HG03378 (cell line): ENCODE results near the gene FNDC11.
"Not testable (repeated sequence)": the region's sequence is repeated elsewhere in the genome, so short reads cannot be mapped to it uniquely, and the experiment has no call there.

ENCODE experiments used
- ATAC-seq: cut with Tn5 transposase; IDR thresholded peaks from one replicate; pipeline ENCODE4 v1.9.1; 2021; ENCODE audit warnings: mild to moderate bottlenecking, moderate library complexity; ENCODE audit not compliant: unreplicated experiment

The FNDC11 gene

GRCh38 chr20:63552481-63553249, 1.3 kb upstream of the FNDC11 start:
- peak; percentile 38 for ATAC-seq

GRCh38 chr20:63553251-63553932, 567 bp upstream of the FNDC11 start:
- ATAC-seq: peak; percentile 30

GRCh38 chr20:63554361-63555278, 661 bp downstream of the FNDC11 start:
- ATAC-seq: no peak

- no peak for ATAC-seq
These were observed 1.9 kb downstream of the FNDC11 start for GRCh38 chr20:63555661-63556381.

GRCh38 chr20:63556873-63557478, 3.0 kb downstream of the FNDC11 start:
- ATAC-seq: no peak

GRCh38 chr20:63557481-63557891, 3.5 kb downstream of the FNDC11 start:
- ATAC-seq: no peak

- no peak for ATAC-seq
These were observed 5.0 kb downstream of the FNDC11 start for GRCh38 chr20:63558804-63559484.

- ATAC-seq: not testable (repeated sequence)
These were observed 5.8 kb downstream of the FNDC11 start for GRCh38 chr20:63559485-63560332.

- ATAC-seq: no peak
These were observed 6.4 kb downstream of the FNDC11 start for GRCh38 chr20:63560333-63560805.

- no peak for ATAC-seq
These were observed 7.1 kb downstream of the FNDC11 start for GRCh38 chr20:63560856-63561609.

- no peak for ATAC-seq
These were observed 7.9 kb downstream of the FNDC11 start for GRCh38 chr20:63561624-63562396.

- no peak for ATAC-seq
These were observed 8.7 kb downstream of the FNDC11 start for GRCh38 chr20:63562461-63563224.

GRCh38 chr20:63563225-63563935, 9.4 kb downstream of the FNDC11 start:
- no peak for ATAC-seq

- ATAC-seq: no peak
These were observed 10.3 kb downstream of the FNDC11 start for GRCh38 chr20:63564036-63564810.
